Hepatocyte (in vitro differentiated cells): ENCODE measurements around the gene METTL13. TPM values are rescaled to one million over a fixed set of nuclear protein-coding genes. Genes with fewer than 3 reads are reported as not detected.

ENCODE experiments used
- DNase-seq: peaks from one replicate; pipeline ENCODE4 v3.0.0-alpha.2; 2016; ENCODE audit warnings: low spot score
- H2AFZ ChIP-seq: fragments of 200-600 bp; sonication (generic); 2 replicates; pipeline ENCODE4 v1.6.0; 2016; ENCODE audit warnings: antibody characterized with exemption, mild to moderate bottlenecking
- H3K27ac ChIP-seq: fragments of 200-600 bp; sonication (generic); 2 replicates; pipeline ENCODE4 v1.5.1; 2016; ENCODE audit warnings: mild to moderate bottlenecking
- H3K27me3 ChIP-seq: fragments of 200-600 bp; sonication (generic); 2 replicates; pipeline ENCODE4 v1.6.1; 2016
- H3K36me3 ChIP-seq: fragments of 200-600 bp; sonication (generic); replicated peaks from 2 replicates; pipeline ENCODE4 v1.5.1; 2016; ENCODE audit warnings: low read depth; ENCODE audit not compliant: insufficient read depth
- H3K4me1 ChIP-seq: fragments of 200-600 bp; sonication (generic); 2 replicates; pipeline ENCODE4 v1.5.1; 2016; ENCODE audit warnings: mild to moderate bottlenecking, moderate library complexity; ENCODE audit not compliant: insufficient read depth
- H3K4me2 ChIP-seq: fragments of 200-600 bp; sonication (generic); 2 replicates; pipeline ENCODE4 v1.6.0; 2016
- H3K4me3 ChIP-seq: fragments of 200-600 bp; sonication (generic); 2 replicates; pipeline ENCODE4 v1.5.1; 2016; ENCODE audit warnings: mild to moderate bottlenecking
- H3K79me2 ChIP-seq: fragments of 200-600 bp; sonication (generic); 2 replicates; pipeline ENCODE4 v1.6.0; 2017; ENCODE audit warnings: mild to moderate bottlenecking
- H3K9me2 ChIP-seq: fragments of 200-600 bp; sonication (generic); replicated peaks from 2 replicates; pipeline ENCODE4 v1.6.0; 2017; ENCODE audit warnings: mild to moderate bottlenecking; ENCODE audit not compliant: insufficient read depth
- H3K9me3 ChIP-seq: fragments of 200-600 bp; sonication (generic); 2 replicates; pipeline ENCODE4 v1.5.1; 2016; ENCODE audit warnings: low read depth, mild to moderate bottlenecking
- H4K20me1 ChIP-seq: fragments of 200-600 bp; sonication (generic); 2 replicates; pipeline ENCODE4 v1.6.0; 2016; ENCODE audit warnings: mild to moderate bottlenecking; ENCODE audit not compliant: insufficient read depth, poor library complexity, severe bottlenecking
- EZH2 ChIP-seq: fragments of 200-600 bp; sonication (generic); IDR thresholded peaks from 2 replicates; pipeline ENCODE4 v1.6.1; 2016; ENCODE audit warnings: antibody characterized with exemption, mild to moderate bottlenecking, borderline replicate concordance
- EZH2phosphoT487 ChIP-seq: fragments of 200-600 bp; sonication (generic); IDR thresholded peaks from one replicate; pipeline ENCODE4 v1.6.1; 2018; ENCODE audit warnings: antibody characterized with exemption, mild to moderate bottlenecking, low read depth, moderate library complexity; ENCODE audit not compliant: unreplicated experiment, severe bottlenecking
- WGBS: methylation state at CpG from one replicate; pipeline ENCODE4 v1.1.6; 2016; ENCODE audit warnings: low lambda C conversion rate; ENCODE audit errors: missing lambda C conversion rate; 5-methylcytosine and 5-hydroxymethylcytosine counted together
- polyA plus RNA-seq: library from polyadenylated mRNA; unstranded; fragments of >200 nt; fragmentation: Nextera tagmentation; extraction: Ambion mirVana; gene quantifications from 2 replicates; pipeline ENCODE4 v1.2.1, GENCODE V29; 2016
- total RNA-seq: library from RNA; depleted of rRNA; stranded (reverse); fragments of >200 nt; gene quantifications from 2 replicates; pipeline ENCODE4 v1.2.3, GENCODE V29; 2014
- TF ChIP-seq, protein P1 (sequence below): fragments of 200-600 bp; sonication (generic); IDR thresholded peaks from 2 replicates; pipeline ENCODE4 v1.5.1; 2016; ENCODE audit warnings: antibody characterized with exemption, mild to moderate bottlenecking; ENCODE audit not compliant: poor library complexity

Gene METTL13
- total and polyA plus RNA-seq, 2 experiments from 2014 or later, result 19.5 to 24.4 TPM

DNA sequence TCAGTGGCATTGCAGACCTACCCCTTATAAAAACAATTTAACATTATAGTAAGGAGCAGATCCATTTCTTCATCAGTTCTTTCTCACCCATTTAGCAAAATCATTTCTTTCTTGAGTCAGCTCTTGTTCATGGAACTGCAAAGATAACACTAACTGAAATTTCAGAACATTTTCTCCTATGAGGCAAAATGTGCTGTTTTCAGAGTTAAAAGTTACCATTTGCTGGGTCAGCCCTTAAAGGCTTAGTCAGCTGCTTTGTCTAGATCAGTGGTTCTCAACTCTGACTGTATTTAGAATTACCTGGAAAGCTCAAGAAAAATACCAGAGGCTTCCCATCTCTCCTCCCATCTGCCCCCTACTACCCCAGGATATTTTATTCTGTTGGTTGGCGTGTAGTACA is 12.2 kb downstream of the METTL13 start:
- 100% methylated on average over 1 of the region's 1 CpG for WGBS
- Histone ChIP-seq H3K4me1 (no peaks in the 10 kb centered on the region), H3K4me3 (no peak overlapping the region), H3K36me3 (no peaks in the 10 kb centered on the region), H3K9me3 (no peaks in the 10 kb centered on the region), H2AFZ (no peak overlapping the region), H3K79me2 (no peaks in the 10 kb centered on the region), H3K27me3 (no peaks in the 10 kb centered on the region), H3K4me2 (no peak overlapping the region), H4K20me1 (no peaks in the 10 kb centered on the region), H3K27ac (no peak overlapping the region), H3K9me2 (no peaks in the 10 kb centered on the region)
- DNase-seq, result no peak
- TF ChIP-seq EZH2 (no peak), EZH2phosphoT487 (no peak)

DNA sequence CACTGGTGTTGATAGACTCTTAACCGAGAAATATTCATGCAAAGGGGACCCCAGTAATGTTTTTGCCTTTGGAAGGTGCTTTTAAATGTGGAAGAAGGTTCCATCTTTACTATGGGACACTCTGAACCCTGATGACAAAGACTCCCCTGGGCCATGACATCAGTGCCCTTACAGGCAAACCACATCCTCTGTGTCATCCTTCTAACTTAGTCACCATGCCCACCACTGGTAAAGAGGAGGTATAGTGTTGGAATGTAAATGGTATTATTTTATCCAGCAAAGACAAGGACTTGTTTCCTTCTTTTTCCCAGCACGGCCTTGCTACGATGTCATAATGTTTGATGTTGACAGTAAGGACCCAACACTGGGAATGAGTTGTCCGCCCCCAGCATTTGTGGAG is 12.6 kb downstream of the METTL13 start:
- no peaks in the 10 kb centered on the region for H3K9me2 ChIP-seq
- WGBS, result 83% methylated on average over 4 of the region's 4 CpGs
- H3K27me3 ChIP-seq, result no peaks in the 10 kb centered on the region
- H3K4me1 ChIP-seq, result no peaks in the 10 kb centered on the region
- H3K9me3 ChIP-seq, result no peaks in the 10 kb centered on the region
- H4K20me1 ChIP-seq, result no peaks in the 10 kb centered on the region
- H3K36me3 ChIP-seq, result no peaks in the 10 kb centered on the region
- H3K79me2 ChIP-seq, result no peaks in the 10 kb centered on the region
- no peak overlapping the region for H3K4me3 ChIP-seq
- no peak overlapping the region for H2AFZ ChIP-seq
- no peak overlapping the region for H3K27ac ChIP-seq
- DNase-seq, result no peak
- TF ChIP-seq, protein P1, sequence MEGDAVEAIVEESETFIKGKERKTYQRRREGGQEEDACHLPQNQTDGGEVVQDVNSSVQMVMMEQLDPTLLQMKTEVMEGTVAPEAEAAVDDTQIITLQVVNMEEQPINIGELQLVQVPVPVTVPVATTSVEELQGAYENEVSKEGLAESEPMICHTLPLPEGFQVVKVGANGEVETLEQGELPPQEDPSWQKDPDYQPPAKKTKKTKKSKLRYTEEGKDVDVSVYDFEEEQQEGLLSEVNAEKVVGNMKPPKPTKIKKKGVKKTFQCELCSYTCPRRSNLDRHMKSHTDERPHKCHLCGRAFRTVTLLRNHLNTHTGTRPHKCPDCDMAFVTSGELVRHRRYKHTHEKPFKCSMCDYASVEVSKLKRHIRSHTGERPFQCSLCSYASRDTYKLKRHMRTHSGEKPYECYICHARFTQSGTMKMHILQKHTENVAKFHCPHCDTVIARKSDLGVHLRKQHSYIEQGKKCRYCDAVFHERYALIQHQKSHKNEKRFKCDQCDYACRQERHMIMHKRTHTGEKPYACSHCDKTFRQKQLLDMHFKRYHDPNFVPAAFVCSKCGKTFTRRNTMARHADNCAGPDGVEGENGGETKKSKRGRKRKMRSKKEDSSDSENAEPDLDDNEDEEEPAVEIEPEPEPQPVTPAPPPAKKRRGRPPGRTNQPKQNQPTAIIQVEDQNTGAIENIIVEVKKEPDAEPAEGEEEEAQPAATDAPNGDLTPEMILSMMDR, result no peak
- TF ChIP-seq EZH2phosphoT487, result no peak
- no peak for TF ChIP-seq EZH2
- no peak overlapping the region for H3K4me2 ChIP-seq

DNA sequence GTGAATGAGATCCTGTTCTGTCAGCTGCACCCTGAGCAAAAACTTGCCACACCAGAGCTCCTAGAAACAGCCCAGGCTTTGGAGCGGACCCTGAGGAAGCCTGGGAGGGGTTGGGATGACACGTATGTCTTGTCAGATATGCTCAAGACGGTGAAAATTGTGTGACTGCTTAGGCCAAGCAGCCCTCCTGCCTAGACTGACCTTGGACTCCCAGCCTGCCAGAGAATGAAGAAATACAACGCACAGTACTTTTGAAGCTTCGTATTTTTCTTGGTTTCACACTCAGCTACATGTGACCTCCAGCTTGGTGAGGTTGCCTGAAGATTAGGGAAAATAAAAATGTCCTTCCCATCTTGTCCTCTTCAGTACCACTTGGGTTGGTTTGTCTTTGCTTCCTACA is 15.1 kb downstream of the METTL13 start:
- no peaks in the 10 kb centered on the region for H4K20me1 ChIP-seq
- no peak for TF ChIP-seq EZH2phosphoT487
- TF ChIP-seq, protein P1, result no peak
- 96% methylated on average over 5 of the region's 5 CpGs for WGBS
- no peak overlapping the region for H2AFZ ChIP-seq
- no peaks in the 10 kb centered on the region for H3K79me2 ChIP-seq
- H3K4me1 ChIP-seq, result no peaks in the 10 kb centered on the region
- H3K4me3 ChIP-seq, result no peak overlapping the region
- H3K9me3 ChIP-seq, result no peaks in the 10 kb centered on the region
- H3K36me3 ChIP-seq, result no peaks in the 10 kb centered on the region
- no peak overlapping the region for H3K27ac ChIP-seq
- H3K27me3 ChIP-seq, result no peaks in the 10 kb centered on the region
- H3K9me2 ChIP-seq, result no peaks in the 10 kb centered on the region
- no peak overlapping the region for H3K4me2 ChIP-seq
- no peak for DNase-seq

DNA sequence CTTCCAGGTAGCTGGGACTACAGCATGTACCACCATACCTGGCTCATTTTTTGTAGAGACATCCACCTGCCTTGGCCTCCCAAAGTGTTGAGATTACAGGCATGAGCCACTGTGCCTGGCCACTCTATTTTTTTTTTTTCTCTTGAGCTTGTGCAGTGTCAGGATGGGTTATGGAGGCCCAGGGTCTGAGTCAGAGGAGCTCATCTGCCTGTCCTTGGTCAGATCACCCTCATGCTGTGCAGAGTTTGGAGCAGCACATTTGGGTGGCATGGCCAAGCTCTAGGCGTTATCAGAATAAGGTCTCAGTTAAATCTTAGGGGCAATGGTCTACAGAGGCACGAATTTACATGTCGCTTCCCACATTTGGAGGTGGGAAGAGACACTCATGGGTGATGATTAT is 16.9 kb downstream of the METTL13 start:
- Histone ChIP-seq H3K4me3 (no peak overlapping the region), H3K27me3 (no peaks in the 10 kb centered on the region), H4K20me1 (no peaks in the 10 kb centered on the region), H3K27ac (no peak overlapping the region), H3K4me1 (no peaks in the 10 kb centered on the region), H3K4me2 (no peak overlapping the region), H3K79me2 (no peaks in the 10 kb centered on the region), H2AFZ (no peak overlapping the region), H3K9me2 (no peaks in the 10 kb centered on the region), H3K36me3 (no peaks in the 10 kb centered on the region), H3K9me3 (no peaks in the 10 kb centered on the region)
- WGBS, result 94% methylated on average over 3 of the region's 3 CpGs
- TF ChIP-seq, protein P1, result no peak
- TF ChIP-seq EZH2 (no peak), EZH2phosphoT487 (no peak)
- no peak for DNase-seq
